GM19193 (cell line): ENCODE measurements around the gene IGSF21.

Experiments
- POLR2A ChIP-seq: IDR thresholded peaks from 4 replicates; pipeline ENCODE4 v1.6.1; 2011; ENCODE audit not compliant: insufficient read depth, insufficient read length; ENCODE audit errors: extremely low read depth

The IGSF21 gene

GRCh38 chr1:18307329-18307898, 199.8 kb downstream of the IGSF21 start:
- no peak for TF ChIP-seq POLR2A

- no peak for TF ChIP-seq POLR2A
These were observed 202.1 kb downstream of the IGSF21 start for GRCh38 chr1:18309552-18310155.

GRCh38 chr1:18312961-18313360, 205.4 kb downstream of the IGSF21 start:
- TF ChIP-seq POLR2A, result no peak

DNA sequence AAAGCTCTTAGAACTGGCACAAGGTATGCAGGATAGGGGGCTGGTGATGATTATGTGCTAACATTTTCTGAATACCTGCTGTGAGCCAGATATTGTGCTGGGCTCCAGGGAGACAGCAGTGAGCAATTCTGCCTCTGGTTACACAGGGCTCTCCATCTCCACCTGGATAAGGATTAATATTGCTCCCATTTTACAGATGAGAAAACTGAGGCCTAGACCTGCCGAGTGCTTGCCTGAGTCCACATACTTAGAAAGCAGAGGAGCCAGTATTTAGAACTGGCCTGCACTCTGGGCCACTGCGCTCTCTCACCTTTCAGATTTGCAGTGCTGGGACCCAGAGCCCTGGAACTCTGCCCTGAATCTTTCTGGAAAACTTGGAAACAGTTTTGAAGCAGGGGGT, 205.9 kb downstream of the IGSF21 start:
- TF ChIP-seq POLR2A, result no peak

GRCh38 chr1:18314399-18314798, 206.8 kb downstream of the IGSF21 start:
- no peak for TF ChIP-seq POLR2A

DNA sequence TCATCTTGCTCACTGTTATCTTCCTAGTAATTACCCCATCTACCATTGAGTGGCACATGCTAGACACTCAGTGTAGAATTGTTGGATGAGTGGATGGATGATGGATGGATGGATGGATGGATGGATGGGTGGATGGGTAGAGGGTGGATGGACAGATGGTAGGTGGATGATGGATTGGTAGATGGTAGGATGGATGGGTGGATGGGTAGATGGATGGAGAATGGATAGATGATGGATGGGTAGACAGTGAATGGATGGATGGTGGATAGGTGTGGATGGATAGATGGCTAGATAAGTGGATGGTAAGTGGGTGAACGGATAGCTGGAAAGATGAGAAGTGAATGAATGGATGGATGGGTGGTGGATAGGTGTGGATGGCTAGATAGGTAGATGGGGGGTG, 207.9 kb downstream of the IGSF21 start:
- TF ChIP-seq POLR2A, result no peak

- no peak for TF ChIP-seq POLR2A
These were observed 209.2 kb downstream of the IGSF21 start for GRCh38 chr1:18316764-18317163.

DNA sequence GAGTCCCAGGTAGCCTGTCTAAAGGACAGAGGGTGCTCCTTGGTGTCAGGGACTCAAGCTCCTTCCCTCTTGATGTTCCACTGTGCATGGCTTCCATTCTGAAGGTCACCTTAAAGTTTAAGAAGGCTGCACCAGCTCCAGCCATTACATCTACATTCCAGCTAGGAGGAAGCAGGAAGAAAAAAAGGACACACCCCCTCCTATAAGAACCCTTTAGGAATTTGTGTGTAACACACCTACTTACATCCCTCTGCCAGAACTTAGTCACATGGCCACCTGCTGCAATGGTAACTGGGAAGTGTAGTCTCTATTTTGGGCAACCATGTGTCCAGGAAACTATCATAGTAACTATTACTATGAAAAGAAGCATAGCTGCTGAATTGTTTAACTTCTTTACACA, 211.5 kb downstream of the IGSF21 start:
- no peak for TF ChIP-seq POLR2A

GRCh38 chr1:18320051-18320450, 212.5 kb downstream of the IGSF21 start:
- TF ChIP-seq POLR2A, result no peak

GRCh38 chr1:18322368-18323032, 214.9 kb downstream of the IGSF21 start:
- TF ChIP-seq POLR2A, result no peak

- TF ChIP-seq POLR2A, result no peak
These were observed 215.7 kb downstream of the IGSF21 start for GRCh38 chr1:18323259-18323658.

DNA sequence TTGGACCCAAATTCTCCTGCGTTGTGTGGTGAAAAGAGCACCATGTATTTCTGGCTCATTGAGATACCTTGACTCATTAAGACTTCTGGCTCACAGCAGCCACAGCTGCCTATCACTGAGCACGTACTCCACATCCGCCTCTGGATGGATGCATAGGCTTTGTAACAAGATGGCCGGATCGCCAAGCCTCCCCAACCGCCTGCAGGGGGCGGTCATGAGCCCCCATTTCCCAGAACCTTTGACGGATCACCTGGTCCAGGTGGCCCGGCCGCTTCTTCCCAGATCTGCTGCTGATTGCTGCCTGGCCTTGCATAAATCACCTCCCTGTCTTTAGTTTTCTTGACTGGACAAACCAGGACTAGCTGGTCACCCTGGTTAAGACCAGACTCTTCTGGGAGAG, 216.6 kb downstream of the IGSF21 start:
- TF ChIP-seq POLR2A, result no peak

- no peak for TF ChIP-seq POLR2A
These were observed 217.5 kb downstream of the IGSF21 start for GRCh38 chr1:18325136-18325535.

- no peak for TF ChIP-seq POLR2A
These were observed 218.8 kb downstream of the IGSF21 start for GRCh38 chr1:18326211-18326897.

- TF ChIP-seq POLR2A, result no peak
These were observed 220.1 kb downstream of the IGSF21 start for GRCh38 chr1:18327650-18328049.

DNA sequence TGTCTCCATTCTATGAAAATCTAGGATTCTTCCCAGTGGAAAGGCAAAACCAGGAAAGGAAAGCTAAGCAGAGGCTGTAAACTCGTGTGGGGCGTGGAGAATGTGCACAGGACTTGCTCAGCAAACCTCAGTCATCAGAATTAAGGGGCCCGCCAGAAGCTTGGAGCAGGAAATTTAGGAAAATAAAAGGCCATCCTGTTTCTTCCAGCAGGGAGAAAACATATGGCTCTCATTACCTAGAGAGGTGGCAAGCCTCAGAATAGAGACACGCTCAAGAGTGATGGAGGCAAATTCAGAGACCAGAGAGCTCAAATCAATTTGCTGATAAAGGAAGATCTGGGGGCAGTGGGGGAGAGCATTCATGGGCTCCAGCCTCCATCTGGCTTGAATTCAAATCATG, 221.2 kb downstream of the IGSF21 start:
- no peak for TF ChIP-seq POLR2A
